NCI-H524 treated with DMSO at 0.1 percent for 48 hours (cell line): Measurements from ENCODE around the gene TXNDC12.
A peak's percentile ranks its signal among the peaks of the same experiment; 100 is the strongest.
"Not testable (repeated sequence)": the region's sequence is repeated elsewhere in the genome, so short reads cannot be mapped to it uniquely, and the experiment has no call there.

Experiments
- DNase-seq: peaks from one replicate; lab custom pipeline; 2025; lab: John Stamatoyannopoulos, UW

The TXNDC12 gene

GRCh38 chr1:52055066-52055865, at the start of gene TXNDC12:
TXNDC12 (minus strand) TSS chr1:52055191; CDS start chr1:52055096, 95 bp downstream.
- DNase-seq: peak; percentile 48

GRCh38 chr1:52102336-52103013, 47.5 kb upstream of the TXNDC12 start:
- no peak for DNase-seq

DNA sequence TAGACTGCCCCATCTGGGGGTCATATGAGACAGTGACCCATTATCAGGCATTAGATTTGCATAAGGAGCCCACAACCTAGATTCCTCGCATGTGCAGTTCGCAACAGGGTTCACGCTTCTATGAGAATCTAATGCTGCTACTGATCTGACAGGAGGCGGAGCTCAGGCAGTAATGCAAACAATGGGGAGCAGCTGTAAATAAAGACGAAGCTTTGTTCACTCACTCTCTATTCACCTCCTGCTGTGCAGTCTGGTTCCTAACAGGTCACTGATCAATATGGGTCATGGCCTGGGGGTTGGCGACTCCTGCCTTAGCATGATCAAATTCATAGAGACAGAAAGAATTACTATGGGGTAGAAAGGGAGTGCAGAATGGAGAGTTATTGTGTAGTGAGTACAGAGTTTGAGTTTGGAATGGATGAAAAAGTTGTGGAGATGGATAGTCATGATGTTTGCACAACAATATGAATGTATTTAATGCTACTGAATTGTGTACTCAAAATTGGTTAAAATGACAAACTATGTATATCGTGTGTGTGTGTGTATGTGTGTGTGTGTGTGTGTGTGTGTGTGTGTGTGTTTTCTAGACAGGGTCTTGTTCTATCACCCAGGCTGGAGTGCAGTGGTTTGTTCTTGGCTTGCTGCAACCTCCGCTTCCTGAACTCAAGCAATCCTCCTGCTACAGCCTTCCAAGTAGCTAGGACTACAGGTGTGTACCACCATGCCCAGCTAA, 43.3 kb upstream of the TXNDC12 start:
- DNase-seq: no peak

GRCh38 chr1:52096216-52096615, 41.2 kb upstream of the TXNDC12 start:
- no peak for DNase-seq

- not testable (repeated sequence) for DNase-seq
Measured at GRCh38 chr1:52094300-52094699, 39.3 kb upstream of the TXNDC12 start.

- DNase-seq: not testable (repeated sequence)
Measured at GRCh38 chr1:52087892-52088291, 32.9 kb upstream of the TXNDC12 start.

- no peak for DNase-seq
Measured at GRCh38 chr1:52080014-52080415, 25.0 kb upstream of the TXNDC12 start.

GRCh38 chr1:52077277-52077676, 22.3 kb upstream of the TXNDC12 start:
- DNase-seq: not testable (repeated sequence)

GRCh38 chr1:52072291-52072690, 17.3 kb upstream of the TXNDC12 start:
- DNase-seq: no peak

GRCh38 chr1:52070704-52071103, 15.7 kb upstream of the TXNDC12 start:
- DNase-seq: no peak

DNA sequence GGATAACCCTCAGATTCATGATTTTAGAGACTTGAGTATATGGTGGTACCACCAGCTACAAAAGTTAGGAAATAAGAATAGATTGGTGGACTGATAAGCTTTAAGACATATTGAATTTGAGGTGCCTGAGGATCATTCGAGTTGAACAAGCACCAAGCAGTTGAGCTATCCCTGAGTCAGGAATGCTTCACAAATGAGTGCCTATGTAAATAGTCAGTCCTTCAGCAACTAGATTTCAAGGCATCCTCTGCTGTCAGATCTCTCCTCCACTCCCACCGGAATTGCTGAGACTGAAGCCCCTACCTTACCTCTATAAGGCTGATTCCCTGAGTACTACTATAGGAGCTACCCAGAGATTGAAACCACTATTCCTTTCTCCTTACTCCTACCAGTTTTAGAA, 8.2 kb upstream of the TXNDC12 start:
- no peak for DNase-seq

GRCh38 chr1:52060822-52061221, 5.8 kb upstream of the TXNDC12 start:
- no peak for DNase-seq

GRCh38 chr1:52059888-52060287, 4.9 kb upstream of the TXNDC12 start:
- DNase-seq: no peak

DNA sequence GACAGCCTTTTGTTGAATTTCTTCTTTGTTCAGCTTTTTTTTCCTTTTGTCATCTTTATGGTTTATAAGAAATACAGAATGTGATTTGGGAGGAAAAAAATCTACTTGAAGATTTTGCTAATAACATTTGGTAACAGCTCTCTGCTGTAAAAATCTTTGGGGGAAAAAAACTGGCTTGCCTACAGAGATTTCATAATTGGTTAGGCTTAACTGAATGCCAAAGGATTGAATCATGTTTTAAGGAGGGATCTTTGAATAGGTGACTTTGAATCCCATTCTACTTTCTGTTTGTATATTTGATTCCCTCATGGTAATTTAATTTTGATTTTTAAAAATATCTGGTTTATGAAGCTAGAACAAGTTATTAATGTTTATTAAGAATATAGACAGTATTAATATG, 4.3 kb upstream of the TXNDC12 start:
- no peak for DNase-seq

DNA sequence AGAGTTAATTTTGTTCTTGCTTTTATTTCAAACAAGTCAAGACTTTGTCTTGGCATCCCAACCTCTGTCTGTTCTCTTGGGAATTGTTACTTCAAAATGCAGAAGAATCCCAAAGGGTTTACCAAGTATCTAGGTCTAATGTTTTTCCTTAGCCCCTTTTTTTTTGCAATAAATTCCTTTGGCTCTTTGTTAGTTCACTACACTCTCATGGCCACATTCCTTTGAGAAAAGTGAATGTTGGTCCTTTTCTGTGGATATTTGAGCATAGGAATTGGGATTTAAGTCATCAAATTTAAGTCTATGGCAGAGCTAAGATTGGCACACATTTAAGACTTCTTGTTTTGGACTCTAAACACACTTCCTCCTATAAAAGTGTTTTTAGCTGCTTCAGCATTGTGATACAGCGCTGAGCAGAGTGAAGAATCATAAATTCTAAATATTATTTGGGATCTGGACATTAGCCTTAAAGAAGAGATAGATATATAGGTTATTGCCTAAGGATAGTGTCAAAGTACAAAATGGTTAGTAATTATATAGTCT, 3.0 kb upstream of the TXNDC12 start:
- DNase-seq: no peak

DNA sequence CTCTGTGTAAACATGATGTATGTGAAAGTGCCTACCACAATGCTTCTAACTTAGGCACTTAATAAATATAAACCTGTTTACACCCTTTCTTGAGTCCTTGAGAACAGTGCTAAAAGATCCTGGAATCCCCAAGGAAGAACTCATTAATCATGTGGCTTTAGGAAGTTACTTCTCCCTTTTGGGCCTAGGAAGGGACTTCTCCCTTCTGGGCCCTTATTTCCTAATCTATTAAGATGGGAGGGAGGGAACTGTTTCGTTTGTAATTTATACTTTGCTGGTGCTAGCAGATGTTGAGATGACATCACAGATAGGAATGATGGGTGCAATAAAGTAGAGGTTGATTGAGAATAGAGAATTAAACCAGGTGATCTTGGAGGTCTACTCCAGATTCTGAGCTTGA, 2.3 kb upstream of the TXNDC12 start:
- no peak for DNase-seq

GRCh38 chr1:52056937-52057231, 1.9 kb upstream of the TXNDC12 start:
- DNase-seq: no peak

DNA sequence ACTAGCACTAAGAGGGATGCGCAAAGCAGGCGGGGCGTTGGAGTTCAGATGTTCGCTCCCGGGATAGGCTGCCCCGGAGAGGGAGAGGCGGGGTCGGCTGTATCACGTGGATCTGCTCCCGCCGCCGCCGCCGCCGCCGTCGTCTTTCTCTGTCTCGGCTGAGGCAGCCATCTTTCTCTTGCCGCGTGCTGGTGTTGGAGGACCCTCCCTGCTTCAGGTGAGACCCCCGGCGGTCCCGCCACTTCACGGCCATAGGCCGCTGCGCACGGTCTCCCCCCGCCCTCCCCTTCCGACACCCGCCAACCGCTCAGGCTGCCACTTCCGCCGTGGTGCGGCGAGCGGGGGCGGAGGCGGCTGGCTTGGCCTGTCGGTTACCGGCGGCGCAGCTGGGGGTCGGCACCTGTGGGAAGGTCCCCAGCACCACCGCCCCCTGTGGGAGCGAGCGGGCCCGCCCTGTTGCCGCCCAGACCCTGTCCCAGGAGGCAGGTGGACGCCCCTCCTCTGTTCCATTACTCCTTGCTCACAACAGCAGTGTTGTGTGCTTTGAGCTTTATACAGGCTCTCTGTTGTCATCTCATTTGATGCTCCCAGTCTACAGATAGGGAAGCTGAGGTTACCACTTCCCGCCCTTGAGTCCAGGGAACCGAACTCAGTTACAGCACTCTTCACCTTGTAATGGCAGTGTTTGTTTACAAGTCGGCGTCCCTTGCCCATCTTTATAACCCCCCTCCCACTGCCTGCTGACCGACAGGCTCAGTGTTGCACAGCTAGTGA, 1.4 kb upstream of the TXNDC12 start, which contains the start of gene BTF3L4:
BTF3L4 (plus strand) TSS at position 133 of the 774 bp plus-strand sequence. CDS start 3,553 bp downstream, outside the sequence.
- DNase-seq: peak; percentile 89

GRCh38 chr1:52055866-52056162, 823 bp upstream of the TXNDC12 start:
- no peak for DNase-seq

- no peak for DNase-seq
Measured at GRCh38 chr1:52054496-52055065, 410 bp downstream of the TXNDC12 start.

- no peak for DNase-seq
Measured at GRCh38 chr1:52053862-52054261, 1.1 kb downstream of the TXNDC12 start.

DNA sequence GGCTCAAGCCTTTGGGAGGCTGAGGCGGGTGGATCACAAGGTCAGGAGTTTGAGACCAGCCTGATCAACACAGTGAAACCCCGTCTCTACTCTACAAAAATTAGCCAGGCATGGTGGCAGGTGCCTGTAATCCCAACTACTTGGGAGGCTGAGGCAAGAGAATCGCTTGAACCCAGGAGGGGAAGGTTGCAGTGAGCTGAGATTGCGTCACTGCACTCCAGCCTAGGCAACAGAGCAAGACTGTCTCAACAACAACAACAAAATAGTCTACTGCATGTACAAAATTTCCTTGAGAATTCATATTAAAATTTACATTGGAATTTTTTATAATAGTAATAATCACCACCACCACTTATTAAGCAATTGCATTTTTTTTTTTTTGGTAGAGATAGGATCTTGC, 5.7 kb downstream of the TXNDC12 start:
- DNase-seq: not testable (repeated sequence)
